GM04504 (cell line): Measurements from ENCODE around the gene ZEB2.

Experiments used
- DNase-seq: peaks from one replicate; pipeline ENCODE4 v3.0.0-alpha.2; 2012; ENCODE audit warnings: low read depth

The ZEB2 gene

DNA sequence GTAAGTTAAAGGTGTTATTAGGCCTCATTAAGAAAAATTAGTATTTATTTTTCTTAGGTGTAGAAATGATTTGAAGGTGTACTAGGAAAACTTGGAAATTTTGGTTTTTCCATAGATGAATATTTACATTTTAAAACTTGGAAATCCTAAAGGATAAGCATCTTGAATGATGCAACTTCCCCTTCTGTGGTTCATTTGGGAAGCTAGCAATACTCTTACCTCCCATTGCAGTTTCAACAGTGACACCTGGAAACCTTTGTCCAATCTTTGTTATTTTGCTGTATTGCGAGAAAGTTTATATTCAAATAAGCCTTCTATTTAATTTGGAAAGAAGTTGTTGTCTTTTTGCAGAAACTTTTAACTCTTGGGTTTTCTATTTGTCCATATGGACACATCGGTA lies 68.5 kb downstream of the ZEB2 start:
- DNase-seq: no peak

DNA sequence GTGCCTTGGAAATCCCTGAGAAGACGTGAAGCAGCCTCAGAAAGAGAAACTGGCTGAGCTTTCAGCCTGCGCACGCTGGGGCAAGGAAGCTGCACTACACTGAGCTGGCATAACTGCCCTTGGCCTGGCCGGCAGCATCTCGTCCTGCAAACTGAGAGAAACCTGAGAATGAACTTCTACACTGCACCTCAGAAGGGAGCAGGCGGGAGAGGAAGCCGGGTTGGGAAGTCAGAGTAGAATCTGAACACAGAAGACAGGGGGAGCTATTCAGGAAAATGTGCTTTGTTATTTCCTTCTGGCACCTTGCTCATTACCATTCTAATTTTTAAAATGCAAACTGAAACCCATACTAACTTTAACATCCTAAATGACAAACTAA lies 70.9 kb downstream of the ZEB2 start:
- no peak for DNase-seq

DNA sequence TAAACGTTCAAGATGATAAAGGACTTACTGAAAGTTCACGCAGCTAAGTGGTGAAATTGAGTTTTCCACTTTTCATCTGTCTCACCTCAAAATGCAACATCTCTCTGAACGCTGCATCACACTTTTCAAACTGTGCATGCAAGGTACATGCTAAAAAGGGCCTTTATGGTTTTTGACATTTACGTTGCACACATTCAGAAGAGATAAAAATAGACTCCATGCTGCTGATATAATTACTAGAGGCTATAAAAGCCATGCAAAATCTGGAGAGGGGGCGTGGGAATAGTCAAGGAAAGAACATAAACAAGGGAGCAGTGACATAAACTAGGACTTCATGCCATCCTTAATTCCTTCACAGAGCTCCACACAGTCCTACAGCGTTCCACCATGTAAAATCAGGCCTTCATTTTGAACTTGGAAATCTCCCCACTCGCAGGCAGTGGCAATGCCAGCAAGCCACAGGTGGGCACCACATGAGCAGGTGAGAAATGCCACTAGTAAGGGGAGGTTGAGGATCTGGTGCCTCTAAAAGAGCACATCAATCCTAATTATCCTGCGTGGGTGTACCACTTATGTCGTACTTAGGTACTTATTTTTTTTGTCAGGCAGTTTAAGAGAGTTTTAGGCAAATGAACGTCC lies 71.4 kb downstream of the ZEB2 start:
- no peak for DNase-seq

DNA sequence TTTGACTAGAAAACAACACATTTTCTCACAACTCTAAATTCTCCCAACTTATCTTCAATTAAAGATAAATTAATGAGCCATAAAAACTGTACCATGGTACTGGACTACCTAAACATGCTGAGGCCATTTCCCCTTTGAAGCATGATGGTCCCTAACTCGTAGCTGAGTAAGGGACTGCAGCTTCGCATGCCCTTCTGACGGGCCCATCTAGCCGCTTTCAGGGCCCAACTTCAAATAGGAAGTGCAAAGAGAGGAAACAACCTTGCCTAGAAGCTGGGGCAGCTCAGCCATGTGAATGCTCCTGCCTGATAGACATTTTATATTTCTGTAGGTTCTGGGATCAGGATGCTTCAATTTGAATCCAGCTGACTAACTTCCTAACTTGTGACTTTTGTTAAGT lies 72.4 kb downstream of the ZEB2 start:
- no peak for DNase-seq

DNA sequence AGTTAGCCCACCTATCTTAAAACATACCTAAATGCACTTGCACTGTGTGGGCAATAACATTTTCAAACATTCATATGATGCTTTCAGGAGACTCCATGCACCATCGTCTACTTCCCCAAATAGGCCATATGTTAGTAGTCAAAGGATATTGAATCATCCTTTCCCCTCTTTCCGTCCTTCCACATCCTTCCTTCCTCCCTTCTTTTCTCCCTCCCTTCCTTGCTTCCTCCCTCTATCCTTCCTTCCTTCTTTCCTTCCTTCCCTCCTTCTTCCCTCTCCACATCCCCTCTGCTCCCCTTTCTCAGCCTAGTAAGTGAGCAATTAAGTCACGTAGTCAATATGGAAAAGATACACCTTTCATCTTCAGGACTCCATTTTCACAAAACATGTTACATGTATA lies 73.8 kb downstream of the ZEB2 start:
- DNase-seq: no peak

DNA sequence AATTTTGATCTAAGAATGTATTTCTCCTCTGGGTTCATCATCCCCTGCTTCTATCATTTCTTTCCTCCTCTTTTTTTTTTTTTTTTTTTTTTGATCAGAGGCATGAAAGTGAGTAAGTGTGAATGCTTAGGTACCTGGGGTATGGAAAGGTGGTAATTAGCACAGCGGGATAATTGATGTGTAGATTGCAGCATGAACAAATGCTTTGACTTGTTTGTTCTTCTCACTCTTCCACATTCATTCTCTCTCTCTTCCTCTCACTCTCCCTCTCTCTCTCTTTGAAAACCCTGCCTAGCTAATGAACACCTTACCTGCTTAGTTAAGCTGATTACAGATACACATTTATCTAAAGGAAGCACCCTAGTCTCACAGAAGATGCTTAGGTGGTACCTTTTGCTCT lies 74.7 kb downstream of the ZEB2 start:
- DNase-seq: no peak

DNA sequence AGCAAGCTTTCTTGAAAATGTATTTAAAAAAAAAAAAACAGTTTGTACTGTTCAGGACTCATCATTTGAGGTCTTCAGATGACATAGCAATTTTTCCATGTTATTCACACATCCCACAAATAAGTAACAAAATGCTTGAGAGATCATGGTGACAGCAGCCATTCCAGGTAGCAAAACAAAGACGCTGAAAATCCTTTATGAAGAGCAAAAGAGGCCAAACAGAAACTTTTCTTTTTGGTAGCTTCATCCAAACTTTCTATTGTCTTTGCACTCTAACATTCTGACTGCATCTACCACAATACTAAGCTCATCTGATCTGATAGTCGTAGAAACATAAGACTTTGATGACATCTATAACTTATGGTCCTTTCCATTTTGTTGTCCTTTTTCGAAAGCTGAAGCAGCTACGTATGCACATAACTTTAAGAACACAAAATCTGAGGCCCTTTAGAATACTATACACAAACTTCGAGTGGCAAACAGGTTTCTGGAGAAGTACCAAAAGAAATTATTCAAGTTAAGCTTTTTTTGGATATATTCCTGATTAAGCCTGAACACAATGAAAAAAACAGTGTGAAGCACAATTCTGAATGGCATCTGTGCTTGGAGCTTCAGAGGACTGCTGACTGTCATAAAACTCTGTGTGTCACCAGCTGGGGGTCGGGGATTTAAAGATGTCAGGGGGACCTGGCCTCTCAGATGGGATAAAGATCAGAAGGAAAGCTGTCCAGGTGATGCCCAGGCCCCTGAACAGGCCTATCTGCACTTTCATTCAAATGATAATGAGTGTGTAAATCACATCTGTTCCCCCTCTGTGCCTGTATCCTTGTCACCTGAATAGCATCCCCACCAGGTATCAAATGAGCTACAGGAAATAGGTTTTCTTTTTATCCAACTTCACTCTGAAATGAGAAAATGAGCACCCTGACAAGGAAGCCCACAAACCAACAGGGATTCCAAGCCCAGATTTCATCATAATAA lies 75.8 kb downstream of the ZEB2 start:
- DNase-seq: no peak

DNA sequence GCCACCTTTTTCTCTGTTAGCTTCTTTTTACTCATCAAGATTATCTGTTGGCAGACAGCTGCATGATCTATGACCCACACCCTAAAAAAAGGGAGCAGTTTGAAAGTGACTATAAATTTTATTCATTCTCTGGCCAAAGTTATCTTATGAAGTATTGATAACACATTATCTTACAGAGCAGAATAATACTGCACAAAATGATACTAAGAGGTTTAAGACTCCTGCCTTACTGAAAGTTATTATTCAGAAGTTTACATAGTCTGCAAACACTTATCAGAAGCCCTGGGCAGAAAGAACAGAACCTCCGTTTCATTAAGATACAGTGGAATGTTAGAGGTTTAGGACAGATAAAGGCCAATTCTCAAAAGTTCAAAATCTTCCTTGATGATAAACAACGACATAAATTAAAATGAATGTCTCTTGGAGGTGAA lies 78.2 kb downstream of the ZEB2 start:
- no peak for DNase-seq

DNA sequence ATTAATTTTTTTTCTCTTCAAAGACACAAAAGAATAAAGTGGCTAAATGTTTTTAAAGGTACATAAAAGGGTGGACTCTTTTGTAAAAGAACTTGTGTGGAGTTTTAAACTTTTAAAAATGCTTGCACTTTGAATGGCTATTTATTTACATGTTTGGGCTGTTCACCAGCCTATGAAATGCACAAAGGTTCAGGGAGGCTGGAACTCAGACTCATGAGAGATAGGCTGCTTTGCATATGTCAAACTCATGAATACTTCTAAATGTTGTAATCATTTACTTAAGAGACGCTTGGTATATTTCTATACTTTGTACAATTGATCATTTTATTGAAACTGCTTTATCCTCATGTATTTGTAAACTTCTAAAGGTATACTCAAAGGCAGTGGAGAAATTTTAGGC lies 79.9 kb downstream of the ZEB2 start:
- no peak for DNase-seq

DNA sequence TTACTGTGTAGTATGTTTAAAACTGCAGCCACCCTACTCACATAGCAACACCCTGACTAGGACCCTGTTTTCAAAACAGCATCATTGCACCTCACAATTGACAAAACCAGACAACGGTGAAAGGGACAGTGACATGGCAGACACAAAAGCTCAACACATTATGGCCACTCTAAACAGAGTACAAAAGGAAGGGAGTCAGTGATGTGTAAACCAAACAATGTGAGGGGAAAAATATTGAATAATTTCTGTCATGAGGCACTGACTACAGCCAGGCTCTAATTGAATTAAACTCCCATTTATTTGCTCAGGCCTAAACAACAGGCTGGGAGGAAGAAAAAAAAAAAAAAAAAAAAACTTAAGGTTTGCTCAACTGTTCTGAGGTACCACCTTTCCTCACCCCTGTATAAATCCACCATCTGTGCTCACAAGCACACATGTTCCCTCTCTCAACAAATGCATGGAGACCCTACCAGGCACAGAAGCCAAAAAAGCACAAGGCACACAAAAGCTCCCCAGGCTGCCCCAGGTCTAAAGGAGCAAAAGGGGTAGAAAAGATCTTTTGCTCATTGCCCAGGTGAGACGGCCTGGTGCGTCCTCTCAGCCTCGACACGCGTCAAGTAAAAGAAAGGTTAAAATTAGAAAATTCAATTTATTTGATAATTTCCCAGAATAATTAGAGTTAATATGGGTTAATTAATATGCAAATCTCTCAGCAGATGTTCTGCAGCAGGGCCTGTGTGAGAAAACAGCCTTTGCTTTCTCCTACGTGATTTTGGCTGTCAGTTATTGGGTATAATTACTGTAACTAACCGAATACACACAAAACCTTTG lies 80.9 kb downstream of the ZEB2 start:
- DNase-seq: no peak

DNA sequence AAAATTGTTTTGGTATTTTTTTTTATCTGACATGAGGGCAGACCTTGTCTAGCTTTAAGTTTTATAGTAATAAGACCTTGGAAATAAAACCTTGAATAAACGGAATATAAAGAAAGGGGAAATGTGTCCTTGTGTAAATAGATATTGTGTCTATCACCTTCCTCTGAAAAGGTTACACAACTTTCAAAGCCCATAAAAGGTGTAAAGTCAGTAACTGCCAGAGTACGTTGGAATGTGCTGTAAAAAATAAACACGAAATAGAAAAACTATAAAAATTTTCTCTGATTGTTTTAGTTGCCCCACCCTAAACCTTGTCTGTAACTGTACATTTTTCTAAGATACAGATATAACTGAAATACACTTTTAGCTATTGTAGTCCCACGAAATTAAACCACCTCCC lies 82.3 kb downstream of the ZEB2 start:
- DNase-seq: no peak

DNA sequence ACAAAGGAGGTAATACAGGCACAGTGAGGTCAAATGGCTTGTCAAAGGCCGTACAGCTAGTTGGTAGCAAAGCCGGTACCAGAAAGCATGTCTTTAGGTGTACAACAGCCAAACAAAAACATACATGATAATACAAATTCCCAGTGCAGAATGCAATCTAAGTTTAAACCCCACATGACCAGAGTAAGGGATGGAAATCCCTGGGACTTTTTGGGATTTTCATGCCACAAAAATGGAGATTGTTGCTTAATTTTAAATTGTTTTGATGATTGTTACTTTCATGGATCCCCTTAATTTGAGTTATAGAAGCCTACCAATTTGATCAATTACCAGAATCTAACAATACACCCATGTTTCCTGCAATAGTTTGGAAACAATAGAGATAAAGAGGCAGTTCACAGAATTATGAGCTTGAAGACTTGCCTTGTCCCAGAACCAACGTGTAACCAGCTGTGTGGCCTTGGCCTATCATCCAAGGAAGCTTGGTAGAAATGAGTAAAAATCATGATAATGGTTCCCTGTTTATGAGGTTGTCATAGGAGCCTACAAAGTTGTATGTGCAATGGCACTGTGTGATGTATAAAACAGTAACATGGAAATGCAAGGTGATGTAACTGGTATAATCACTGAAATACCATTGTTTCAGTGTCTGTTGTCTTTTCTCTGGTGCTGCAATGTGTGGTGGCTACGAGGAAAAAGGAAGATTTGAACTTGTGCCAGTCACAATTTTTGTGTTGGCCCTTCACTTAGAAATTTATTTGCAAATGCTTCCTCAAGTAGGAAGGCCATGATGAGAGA lies 85.3 kb downstream of the ZEB2 start:
- DNase-seq: no peak

DNA sequence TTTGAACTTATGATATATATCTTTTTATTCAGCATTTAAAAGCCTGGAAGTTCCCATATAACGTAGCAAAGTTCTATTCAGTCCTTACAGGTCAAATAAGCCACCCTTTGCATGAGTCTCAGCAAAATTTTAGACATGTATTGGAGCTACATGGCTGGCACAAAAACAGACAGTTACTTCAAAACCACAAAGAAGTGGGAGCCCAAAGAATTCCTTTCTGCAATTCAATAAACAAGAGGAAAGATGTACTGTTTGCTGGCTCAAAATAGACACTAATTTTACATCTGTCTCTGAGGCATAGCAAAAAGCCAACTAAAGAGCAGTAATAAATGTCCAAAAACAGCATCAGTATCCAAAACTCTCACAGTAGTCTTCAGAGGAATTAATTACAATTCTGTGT lies 87.0 kb downstream of the ZEB2 start:
- no peak for DNase-seq

DNA sequence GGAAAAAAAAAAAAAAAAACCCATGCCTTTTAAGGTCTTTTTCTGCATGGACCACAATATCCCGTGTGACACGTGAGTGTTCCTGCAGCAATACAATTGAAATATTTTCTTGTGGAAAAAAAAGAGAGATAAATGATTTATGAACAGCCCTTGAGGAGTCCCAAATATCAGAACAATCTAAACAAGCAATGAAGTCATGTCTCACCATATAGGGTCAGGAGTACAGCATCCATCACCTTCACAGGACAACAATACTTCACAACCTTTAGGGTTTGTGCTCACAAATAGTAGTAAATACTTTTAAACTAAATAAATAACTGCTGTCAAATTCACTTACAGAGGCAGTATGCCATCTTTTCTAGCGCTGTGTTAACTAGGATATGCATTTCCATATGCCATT lies 87.9 kb downstream of the ZEB2 start:
- DNase-seq: no peak

DNA sequence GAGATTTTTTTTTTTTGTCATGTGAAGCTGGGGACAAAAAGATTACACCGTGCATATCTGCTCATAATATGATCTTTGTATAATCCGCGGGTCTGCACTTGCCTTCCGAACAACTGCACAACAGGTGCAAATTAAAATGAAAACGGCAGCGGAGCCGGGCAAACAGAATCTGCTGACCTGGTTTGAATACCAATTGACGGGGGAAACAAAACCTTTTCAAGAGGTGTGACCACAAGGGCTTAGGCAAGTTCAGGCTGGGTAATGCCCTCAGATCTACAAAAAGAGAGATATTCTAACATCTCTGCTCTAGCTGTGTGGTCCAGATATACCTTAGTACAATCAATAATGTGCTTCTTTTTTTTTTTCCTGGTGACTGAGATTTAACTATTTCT lies 88.5 kb downstream of the ZEB2 start:
- no peak for DNase-seq

DNA sequence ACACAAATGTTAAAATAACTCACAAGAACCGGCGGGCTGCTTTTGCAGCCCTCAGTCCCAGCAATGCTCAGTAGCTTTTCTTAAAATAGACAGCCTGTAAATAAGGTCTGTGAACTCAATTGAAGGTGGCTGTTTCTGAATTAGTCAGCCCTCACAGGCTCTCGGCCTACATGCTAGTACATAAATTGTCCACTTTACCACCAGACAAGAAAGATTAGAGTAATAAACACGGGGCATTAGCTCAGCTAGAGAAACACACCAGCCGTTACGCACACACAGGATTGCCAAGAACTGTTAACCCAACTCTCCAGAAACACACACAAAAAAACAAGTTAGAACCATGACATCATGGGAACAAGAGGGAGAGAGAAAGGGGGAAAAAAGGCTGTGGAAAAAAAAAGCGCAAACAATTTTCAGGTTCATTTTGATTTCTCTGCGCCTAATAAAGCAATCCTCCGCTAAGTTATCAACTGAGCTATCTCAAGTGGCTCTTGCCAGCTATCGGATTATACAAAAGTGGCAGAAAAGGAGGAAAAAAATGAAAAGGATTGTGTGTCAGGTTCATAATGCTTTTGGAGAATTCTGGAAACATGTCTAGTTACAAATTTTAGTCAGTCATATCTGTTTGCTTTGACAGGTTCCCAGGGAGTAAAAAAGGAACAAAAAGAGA lies 89.1 kb downstream of the ZEB2 start:
- no peak for DNase-seq

DNA sequence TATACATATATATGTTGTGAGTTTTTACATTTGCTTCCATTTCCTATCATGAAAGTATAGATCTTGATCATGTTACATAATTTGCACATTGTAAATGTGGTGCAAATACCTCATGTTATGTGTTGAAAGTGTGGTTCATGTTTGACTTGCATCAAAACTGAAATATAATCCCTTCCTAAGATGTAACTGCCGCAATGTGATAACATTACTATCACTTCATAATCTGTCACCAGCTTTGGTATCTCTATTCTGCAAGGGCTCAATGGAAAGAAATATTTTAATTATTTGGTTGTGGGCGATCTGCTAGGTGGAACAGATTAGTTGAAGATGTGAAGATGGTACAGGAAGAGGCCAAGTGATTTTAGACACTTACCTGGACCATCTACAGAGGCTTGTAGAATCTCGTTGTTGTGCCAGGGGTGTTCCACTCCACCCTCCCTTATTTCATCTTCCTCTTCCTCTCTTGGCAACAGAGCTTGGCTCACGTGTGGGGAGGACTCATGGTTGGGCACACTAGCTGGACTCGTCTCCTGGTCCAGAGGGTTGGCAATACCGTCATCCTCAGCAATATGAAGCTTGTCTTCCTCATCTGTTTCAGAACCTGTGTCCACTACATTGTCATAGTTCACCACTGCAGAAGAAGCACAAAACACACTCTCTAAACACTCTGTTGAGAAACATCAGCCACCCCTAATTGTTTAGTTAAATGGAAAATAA lies 90.4 kb downstream of the ZEB2 start:
- DNase-seq: no peak

DNA sequence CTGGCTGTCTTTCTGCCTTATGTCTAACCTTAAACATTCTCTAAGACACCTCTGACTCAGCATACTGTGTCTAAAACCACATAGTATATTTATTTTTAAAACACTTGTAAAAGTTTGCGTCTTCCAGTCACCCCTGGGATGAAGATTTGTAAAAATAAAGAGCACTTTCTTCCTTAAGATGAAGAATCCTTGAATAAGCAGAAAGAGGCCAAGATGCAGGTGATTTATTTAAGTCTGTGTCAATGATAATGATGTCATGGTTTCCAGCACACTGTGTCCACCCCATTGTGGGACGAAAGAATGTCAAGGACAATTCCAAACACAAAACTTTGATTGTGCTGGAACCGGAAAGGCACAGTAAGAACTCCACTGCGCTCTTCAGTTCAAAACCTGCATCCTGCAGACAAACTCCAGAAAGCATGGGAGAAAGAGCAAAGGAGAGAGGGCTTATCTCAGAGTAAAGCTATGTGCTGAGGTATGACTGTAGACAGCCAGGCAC lies 92.9 kb downstream of the ZEB2 start:
- DNase-seq: no peak

DNA sequence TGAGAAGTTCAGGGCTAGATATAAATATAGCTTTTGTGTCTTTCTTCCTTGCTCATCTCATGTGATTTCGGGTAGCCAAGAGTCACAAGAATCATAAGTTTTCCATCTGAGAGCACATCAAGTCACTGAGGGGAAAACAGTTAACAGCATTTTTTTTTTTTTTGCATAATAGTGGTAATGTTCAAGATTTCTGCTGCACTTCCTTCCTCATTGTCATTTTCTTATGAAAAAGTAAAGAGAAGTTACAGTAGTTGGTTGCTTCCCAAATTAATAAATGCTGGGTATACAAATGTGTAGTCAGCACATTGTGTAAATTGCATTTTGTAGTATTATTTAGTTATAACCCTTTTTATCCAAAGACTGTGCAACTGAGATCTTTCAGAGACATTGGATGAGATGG lies 93.6 kb downstream of the ZEB2 start:
- DNase-seq: no peak

DNA sequence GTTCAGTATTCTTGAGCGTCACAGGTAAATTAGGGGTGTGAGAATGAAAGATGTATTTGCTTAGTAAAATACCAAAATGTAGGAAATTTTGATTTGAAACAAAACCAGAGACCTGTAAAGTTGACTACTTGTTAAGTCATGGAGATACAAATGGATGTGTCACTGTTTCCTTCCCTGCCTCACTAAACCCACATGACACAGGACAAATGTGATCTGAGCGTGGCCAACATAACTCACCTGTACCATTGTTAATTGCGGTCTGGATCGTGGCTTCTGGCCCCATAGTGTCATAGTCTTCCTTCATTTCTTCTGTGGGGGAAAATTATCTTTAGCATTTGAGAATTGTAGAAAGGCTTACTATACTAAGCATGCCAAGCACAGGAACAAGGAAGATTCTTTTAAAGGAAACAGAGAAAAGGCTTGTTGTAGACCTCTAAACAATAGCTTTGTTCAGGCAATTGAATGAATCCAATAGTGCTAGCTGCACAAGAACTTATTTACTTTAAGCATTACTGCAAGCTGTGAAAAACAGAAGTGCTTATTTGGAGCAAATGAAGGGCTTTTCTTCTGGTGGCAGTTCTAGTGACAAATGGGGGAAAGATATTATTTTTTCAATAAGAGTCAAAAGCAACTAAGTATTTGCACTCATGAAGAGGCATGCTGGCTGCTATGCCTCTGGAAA lies 95.2 kb downstream of the ZEB2 start:
- DNase-seq: no peak
